PC-3 (cell line): ENCODE measurements around the gene ADAMTS3. TPM values are rescaled to one million over a fixed set of nuclear protein-coding genes. Genes with fewer than 3 reads are reported as not detected.
A peak's percentile ranks its signal among the peaks of the same experiment; 100 is the strongest.

Experiments used
- ATAC-seq: fragments of 200-7000 bp; cut with Tn5 transposase; 2 replicates; pipeline ENCODE4 v1.9.1; 2020; ENCODE audit warnings: mild to moderate bottlenecking, moderate library complexity
- BruUV-seq: library from RNA; stranded (reverse); fragments of 400-500 nt; replicated peaks from 2 replicates; lab custom pipeline; 2021; lab: Mats Ljungman, UMichigan
- CTCF ChIA-PET: fragments of 300-600 bp; sonication (Branson Sonifier 250); formaldehyde crosslinking; loops from one replicate; lab custom pipeline; 2022; ENCODE audit warnings: antibody characterized with exemption; lab: Charles Lee
- POLR2A ChIA-PET: fragments of 300-600 bp; sonication (Branson Sonifier 250); formaldehyde crosslinking; loops from one replicate; lab custom pipeline; 2022; ENCODE audit warnings: antibody characterized with exemption; ENCODE audit not compliant: unreplicated experiment; lab: Charles Lee
- DNase-seq: peaks from one replicate; pipeline ENCODE4 v3.0.0-alpha.2; 2015
- H2AFZ ChIP-seq: fragments of 300-600 bp; sonication (generic); 2 replicates; pipeline ENCODE4 v1.6.0; 2016; ENCODE audit warnings: antibody characterized with exemption, low read length
- H3F3A ChIP-seq: fragments of 300-600 bp; sonication (generic); one replicate; pipeline ENCODE4 v1.6.0; 2017; ENCODE audit warnings: antibody characterized with exemption, low read length, control low read depth, mild to moderate bottlenecking; ENCODE audit not compliant: unreplicated experiment
- H3K27ac ChIP-seq: fragments of 300-600 bp; sonication (generic); 2 replicates; pipeline ENCODE4 v1.5.1; 2016; ENCODE audit warnings: mild to moderate bottlenecking, low read length
- H3K27me3 ChIP-seq: fragments of 300-600 bp; sonication (generic); 2 replicates; pipeline ENCODE4 v1.6.1; 2016; ENCODE audit warnings: low read length, mixed read lengths
- H3K36me3 ChIP-seq: fragments of 300-600 bp; sonication (generic); 2 replicates; pipeline ENCODE4 v1.6.1; 2016; ENCODE audit warnings: low read depth, mixed run types, low read length, mixed read lengths
- H3K4me1 ChIP-seq: fragments of 300-600 bp; sonication (generic); 2 replicates; pipeline ENCODE4 v1.5.1; 2016; ENCODE audit warnings: low read length; ENCODE audit not compliant: insufficient read depth
- H3K4me2 ChIP-seq: fragments of 300-600 bp; sonication (generic); 2 replicates; pipeline ENCODE4 v1.6.0; 2016; ENCODE audit warnings: low read length
- H3K4me3 ChIP-seq: fragments of 300-600 bp; sonication (generic); 2 replicates; pipeline ENCODE4 v1.5.1; 2016; ENCODE audit warnings: mild to moderate bottlenecking, low read length, mixed read lengths
- H3K79me2 ChIP-seq: fragments of 300-600 bp; sonication (generic); 2 replicates; pipeline ENCODE4 v1.6.1; 2017; ENCODE audit warnings: low read length, mixed read lengths
- H3K9ac ChIP-seq: fragments of 300-600 bp; sonication (generic); 2 replicates; pipeline ENCODE4 v1.6.0; 2016; ENCODE audit warnings: mild to moderate bottlenecking, low read length
- H3K9me2 ChIP-seq: fragments of 300-600 bp; sonication (generic); replicated peaks from 2 replicates; pipeline ENCODE4 v1.6.1; 2016; ENCODE audit warnings: mixed run types, low read length, mixed read lengths
- H3K9me3 ChIP-seq: fragments of 300-600 bp; sonication (generic); 2 replicates; pipeline ENCODE4 v1.6.1; 2016; ENCODE audit warnings: low read length, mixed read lengths
- H4K20me1 ChIP-seq: fragments of 300-600 bp; sonication (generic); 2 replicates; pipeline ENCODE4 v1.6.1; 2016; ENCODE audit warnings: low read length, mixed read lengths
- EZH2 ChIP-seq: fragments of 300-600 bp; sonication (generic); IDR thresholded peaks from one replicate; pipeline ENCODE4 v1.6.1; 2017; ENCODE audit warnings: antibody characterized with exemption, mild to moderate bottlenecking, low read length; ENCODE audit not compliant: unreplicated experiment
- EZH2phosphoT487 ChIP-seq: fragments of 300-600 bp; sonication (generic); IDR thresholded peaks from 2 replicates; pipeline ENCODE4 v1.6.1; 2018; ENCODE audit warnings: mild to moderate bottlenecking, antibody characterized with exemption, low read length, borderline replicate concordance
- intact Hi-C: fragments of 100-400 bp; cut with micrococcal nuclease; formaldehyde crosslinking; loops from 2 replicates; pipeline ENCODE4 v1.9.0; 2023
- total RNA-seq: library from RNA; depleted of rRNA; stranded (reverse); fragments of >200 nt; gene quantifications from 2 replicates; pipeline ENCODE4 v1.2.3, GENCODE V29; 2014
- TF ChIP-seq, protein P1 (sequence below): fragments of 300-600 bp; sonication (generic); conservative IDR thresholded peaks from 2 replicates; pipeline ENCODE4 v1.5.1; 2017; ENCODE audit warnings: antibody characterized with exemption, low read depth, mild to moderate bottlenecking, low read length

ADAMTS3 gene
- total RNA-seq, 1 experiment from 2014 or later: 3.5 TPM

DNA sequence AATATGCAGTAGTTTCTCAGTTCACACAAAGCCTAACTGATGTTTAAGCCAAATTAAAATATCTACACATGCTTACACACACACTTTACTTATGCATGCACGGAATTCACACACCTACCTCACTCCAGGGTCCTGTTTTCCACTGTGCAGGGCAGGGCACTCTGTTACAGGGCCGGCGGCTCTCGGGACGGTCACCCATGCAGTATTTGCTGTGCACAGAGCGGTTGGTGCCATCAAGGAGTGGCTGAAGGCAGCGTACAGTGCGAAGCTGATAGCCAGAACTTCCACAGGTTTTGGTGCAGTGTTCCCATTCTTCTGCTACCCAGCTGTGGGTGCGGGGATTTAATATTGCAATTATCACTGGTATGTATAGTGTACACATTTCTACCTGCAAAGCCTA lies 278.3 kb downstream of the ADAMTS3 start:
- CTCF ChIA-PET: no interaction called here
- Histone ChIP-seq H3K27me3 (no peaks in the 10 kb centered on the region), H2AFZ (no peak overlapping the region), H3K27ac (no peak overlapping the region), H3K9me2 (no peaks in the 10 kb centered on the region), H3K4me2 (no peak overlapping the region), H3K79me2 (no peaks in the 10 kb centered on the region), H4K20me1 (no peaks in the 10 kb centered on the region), H3K9ac (no peak overlapping the region), H3K4me1 (no peaks in the 10 kb centered on the region), H3K4me3 (no peak overlapping the region), H3K9me3 (no peaks in the 10 kb centered on the region), H3K36me3 (no peaks in the 10 kb centered on the region), H3F3A (no peaks in the 10 kb centered on the region)
- DNase-seq (no peak), ATAC-seq (no peak)
- intact Hi-C loops: no loop called here
- no peak for TF ChIP-seq EZH2phosphoT487
- TF ChIP-seq, protein P1, sequence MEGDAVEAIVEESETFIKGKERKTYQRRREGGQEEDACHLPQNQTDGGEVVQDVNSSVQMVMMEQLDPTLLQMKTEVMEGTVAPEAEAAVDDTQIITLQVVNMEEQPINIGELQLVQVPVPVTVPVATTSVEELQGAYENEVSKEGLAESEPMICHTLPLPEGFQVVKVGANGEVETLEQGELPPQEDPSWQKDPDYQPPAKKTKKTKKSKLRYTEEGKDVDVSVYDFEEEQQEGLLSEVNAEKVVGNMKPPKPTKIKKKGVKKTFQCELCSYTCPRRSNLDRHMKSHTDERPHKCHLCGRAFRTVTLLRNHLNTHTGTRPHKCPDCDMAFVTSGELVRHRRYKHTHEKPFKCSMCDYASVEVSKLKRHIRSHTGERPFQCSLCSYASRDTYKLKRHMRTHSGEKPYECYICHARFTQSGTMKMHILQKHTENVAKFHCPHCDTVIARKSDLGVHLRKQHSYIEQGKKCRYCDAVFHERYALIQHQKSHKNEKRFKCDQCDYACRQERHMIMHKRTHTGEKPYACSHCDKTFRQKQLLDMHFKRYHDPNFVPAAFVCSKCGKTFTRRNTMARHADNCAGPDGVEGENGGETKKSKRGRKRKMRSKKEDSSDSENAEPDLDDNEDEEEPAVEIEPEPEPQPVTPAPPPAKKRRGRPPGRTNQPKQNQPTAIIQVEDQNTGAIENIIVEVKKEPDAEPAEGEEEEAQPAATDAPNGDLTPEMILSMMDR: no peak
- TF ChIP-seq EZH2: no peak
- POLR2A ChIA-PET: no interaction called here
- no TSS peak for BruUV-seq

DNA sequence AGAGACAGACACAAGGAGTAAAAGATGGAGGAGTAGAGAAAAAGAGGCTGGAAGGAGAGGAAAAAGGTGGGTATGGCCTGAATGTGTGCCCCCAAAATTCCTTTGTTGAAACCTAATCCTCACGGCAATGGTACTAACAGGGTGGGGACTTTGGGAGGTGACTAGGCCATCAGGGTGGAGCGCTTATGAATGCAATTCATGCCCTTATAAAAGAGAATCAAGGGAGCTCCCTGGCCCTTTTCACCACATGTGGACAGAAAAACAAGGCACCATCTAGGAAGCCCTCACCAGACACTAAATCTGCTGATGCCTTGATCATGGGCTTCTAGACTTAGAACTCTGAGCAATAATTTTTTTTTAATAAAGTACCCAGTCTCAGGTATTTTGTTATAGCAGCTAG lies 282.1 kb downstream of the ADAMTS3 start:
- H3F3A ChIP-seq: no peaks in the 10 kb centered on the region
- H3K9me2 ChIP-seq: no peaks in the 10 kb centered on the region
- H3K36me3 ChIP-seq: no peaks in the 10 kb centered on the region
- H3K79me2 ChIP-seq: no peaks in the 10 kb centered on the region
- no peak overlapping the region for H3K4me3 ChIP-seq
- POLR2A ChIA-PET: no interaction called here
- H3K9ac ChIP-seq: no peak overlapping the region
- H3K27ac ChIP-seq: no peak overlapping the region
- no peaks in the 10 kb centered on the region for H3K9me3 ChIP-seq
- no peaks in the 10 kb centered on the region for H3K27me3 ChIP-seq
- no peaks in the 10 kb centered on the region for H4K20me1 ChIP-seq
- no peak for DNase-seq
- intact Hi-C loops: loop anchor here (1.0 kb wide), 1 partner anchor 555 kb away; no protein-coding TSS in a partner anchor
- H2AFZ ChIP-seq: no peak overlapping the region
- TF ChIP-seq, protein P1: no peak
- TF ChIP-seq EZH2phosphoT487 (no peak), EZH2 (no peak)
- H3K4me1 ChIP-seq: no peaks in the 10 kb centered on the region
- BruUV-seq: no TSS peak
- CTCF ChIA-PET: interaction anchor here (1.4 kb wide), 1 partner anchor 514 kb away, joined by 7 read pairs; no protein-coding TSS in a partner anchor
- no peak for ATAC-seq
- no peak overlapping the region for H3K4me2 ChIP-seq

DNA sequence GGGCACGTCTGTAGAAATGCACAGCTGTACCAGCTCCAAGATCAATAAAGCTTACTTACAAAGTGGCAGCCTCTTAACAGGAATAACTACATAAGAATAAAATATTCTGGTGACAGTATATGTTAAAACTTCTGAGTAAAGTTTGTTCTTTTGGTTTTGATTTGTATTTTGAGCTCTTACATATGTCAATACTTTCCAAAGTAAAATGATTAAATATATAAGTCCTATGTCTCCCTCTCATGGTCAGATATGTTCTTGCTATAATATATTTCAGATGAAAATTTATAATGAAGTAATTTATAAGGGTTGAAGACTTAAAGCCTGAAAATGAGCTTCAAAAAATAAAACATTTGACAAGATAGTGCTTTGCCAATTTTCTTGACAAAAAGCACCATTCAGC lies 282.8 kb downstream of the ADAMTS3 start:
- ATAC-seq (peak; percentile 45; the same call in 1 of the 2 replicates), DNase-seq (peak; percentile 70)
- H3K36me3 ChIP-seq: no peaks in the 10 kb centered on the region
- POLR2A ChIA-PET: interaction anchor here (0.6 kb wide), 2 partner anchors 557 to 570 kb away, joined by 3 to 6 read pairs; no protein-coding TSS in a partner anchor
- H4K20me1 ChIP-seq: no peaks in the 10 kb centered on the region
- BruUV-seq: no TSS peak
- H3K4me3 ChIP-seq: no peak overlapping the region
- no peaks in the 10 kb centered on the region for H3K27me3 ChIP-seq
- no peaks in the 10 kb centered on the region for H3F3A ChIP-seq
- no peak overlapping the region for H3K9ac ChIP-seq
- CTCF ChIA-PET: interaction anchor here (0.6 to 1.4 kb wide), 2 partner anchors 441 to 513 kb away, joined by 3 to 7 read pairs; no protein-coding TSS in a partner anchor
- H3K9me3 ChIP-seq: no peaks in the 10 kb centered on the region
- H2AFZ ChIP-seq: no peak overlapping the region
- TF ChIP-seq, protein P1: peak; percentile 68
- TF ChIP-seq EZH2: no peak
- H3K4me2 ChIP-seq: no peak overlapping the region
- no peaks in the 10 kb centered on the region for H3K79me2 ChIP-seq
- H3K27ac ChIP-seq: no peak overlapping the region
- no peaks in the 10 kb centered on the region for H3K9me2 ChIP-seq
- H3K4me1 ChIP-seq: no peaks in the 10 kb centered on the region
- intact Hi-C loops: loop anchor here (1.0 kb wide), 1 partner anchor 554 kb away; no protein-coding TSS in a partner anchor
